ENCODE results near the gene GINM1.

GINM1 gene

DNA sequence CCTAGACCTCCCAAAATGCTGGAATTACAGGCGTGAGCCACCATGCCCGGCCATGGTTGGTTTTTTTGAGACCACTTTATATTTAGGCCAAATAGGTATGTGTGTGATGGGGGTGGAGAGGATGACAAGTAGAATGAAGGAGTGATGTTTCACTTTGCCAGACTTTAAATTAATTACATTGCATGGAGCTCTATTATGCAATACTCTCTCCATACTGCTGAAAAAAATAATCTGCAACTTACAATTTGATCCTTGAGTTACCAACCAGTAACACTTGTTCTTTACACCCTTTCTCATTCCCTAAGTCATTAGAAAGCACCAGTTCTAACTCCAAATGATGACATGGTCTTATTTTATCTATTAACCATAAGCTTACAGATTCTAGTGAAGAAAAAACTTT lies 26.8 kb downstream of the GINM1 start:
- FAIRE-seq, result no peak
- DNase-seq (ENCODE audit: insufficient read length, low spot score), result no peak

DNA sequence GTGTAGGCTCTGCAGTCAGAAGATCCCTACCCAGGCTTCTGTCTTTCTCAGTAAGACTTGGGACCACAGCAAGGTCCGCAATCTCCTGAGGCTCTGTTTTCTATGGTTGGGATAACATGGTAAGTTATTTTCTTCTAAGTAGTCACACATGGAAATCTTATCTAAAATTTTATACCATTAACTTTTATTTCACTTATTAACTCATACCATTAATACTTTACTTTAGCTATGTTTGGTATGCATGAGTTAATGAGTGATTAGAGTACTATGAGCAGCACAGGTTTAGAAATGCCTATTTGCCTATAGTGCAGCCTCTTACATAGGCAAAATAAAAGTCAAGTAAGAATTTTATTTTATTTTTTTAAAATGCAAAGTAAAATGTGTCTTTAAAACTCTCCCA lies 27.2 kb downstream of the GINM1 start:
- no peak for FAIRE-seq
- DNase-seq (ENCODE audit: insufficient read length, low spot score), result no peak

DNA sequence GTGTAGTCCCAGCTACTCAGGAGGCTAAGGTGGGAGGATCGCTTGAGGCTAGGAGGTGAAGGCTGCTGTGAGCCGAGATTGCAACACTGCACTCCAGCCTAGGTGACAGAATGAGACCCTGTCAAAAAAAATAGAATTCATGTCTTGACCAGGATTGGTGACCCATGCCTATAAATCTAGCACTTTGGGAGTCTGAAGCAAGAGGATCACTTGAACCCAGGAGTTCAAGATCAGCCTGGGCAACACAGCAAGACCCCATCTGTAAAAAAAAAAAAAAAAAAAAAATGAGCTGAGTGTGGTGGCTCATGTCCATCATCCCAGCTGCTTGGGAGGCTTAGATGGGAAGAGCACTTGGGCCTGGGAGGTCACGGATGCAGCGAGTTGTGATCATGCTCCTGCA lies 34.3 kb downstream of the GINM1 start:
- FAIRE-seq (no peak), DNase-seq (ENCODE audit: insufficient read length, low spot score) (no peak)

GRCh38 chr6:149608381-149608982 lies 42.3 kb downstream of the GINM1 start:
- DNase-seq (ENCODE audit: insufficient read length, low spot score) (no peak), FAIRE-seq (no peak)

GRCh38 chr6:149614337-149614736 lies 48.2 kb downstream of the GINM1 start:
- DNase-seq (ENCODE audit: insufficient read length, low spot score), result no peak
- FAIRE-seq, result no peak

GRCh38 chr6:149615805-149616204 lies 49.6 kb downstream of the GINM1 start:
- no peak for DNase-seq (ENCODE audit: insufficient read length, low spot score)
- no peak for FAIRE-seq

DNA sequence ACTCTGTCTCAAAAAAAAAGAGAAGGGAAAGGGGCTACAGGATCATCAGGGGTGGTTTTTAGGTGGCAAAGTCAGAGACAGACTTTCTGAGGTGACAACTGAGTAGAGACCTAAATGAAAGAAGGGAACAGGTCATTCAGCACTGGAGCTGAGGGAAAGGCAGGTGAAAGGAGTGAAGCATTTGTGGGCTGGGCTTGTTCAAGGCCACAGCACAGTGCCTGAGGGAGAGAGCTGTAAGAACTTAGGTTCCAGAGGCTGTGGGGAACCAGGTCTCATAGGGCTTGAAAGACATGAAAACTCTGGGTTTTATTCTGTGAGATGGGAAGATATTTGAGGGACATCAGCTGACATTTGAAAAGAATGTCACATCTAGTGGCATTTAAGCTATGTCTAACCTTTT lies 61.5 kb downstream of the GINM1 start:
- DNase-seq (ENCODE audit: insufficient read length, low spot score), result no peak

GRCh38 chr6:149628875-149629510 lies 62.8 kb downstream of the GINM1 start:
- no peak for DNase-seq (ENCODE audit: insufficient read length, low spot score)
- FAIRE-seq, result no peak

More for the DNA sequence above, 61.5 kb downstream of the GINM1 start:
- FAIRE-seq, result no peak

GRCh38 chr6:149634315-149634714 lies 68.1 kb downstream of the GINM1 start:
- DNase-seq (ENCODE audit: insufficient read length, low spot score) (no peak), FAIRE-seq (no peak)

DNA sequence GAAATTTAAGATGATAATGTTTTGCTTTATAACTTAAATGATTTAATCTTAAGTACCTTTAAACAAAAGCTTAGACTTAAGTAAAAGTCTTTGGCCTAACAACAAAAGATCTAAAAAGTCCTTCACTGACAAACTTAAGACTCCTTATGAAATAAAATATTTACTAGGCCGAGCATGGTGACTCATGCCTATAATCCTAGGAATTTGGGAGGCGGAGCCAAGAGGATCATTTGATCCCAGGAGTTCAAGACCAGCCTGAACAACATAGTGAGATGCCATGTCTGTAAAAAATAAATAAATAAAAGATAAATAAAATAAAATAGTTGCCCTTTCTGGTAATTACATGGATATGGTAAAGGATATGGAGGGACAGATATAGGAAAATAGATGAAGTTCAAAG lies 69.9 kb downstream of the GINM1 start:
- FAIRE-seq, result no peak
- DNase-seq (ENCODE audit: insufficient read length, low spot score), result no peak
